ENCODE results near the gene NGFR. TPM values are rescaled to one million over a fixed set of nuclear protein-coding genes. Genes with fewer than 3 reads are reported as not detected.

Gene NGFR
- total RNA-seq, 1 donor from 2014 or later, result 0.53 TPM

DNA sequence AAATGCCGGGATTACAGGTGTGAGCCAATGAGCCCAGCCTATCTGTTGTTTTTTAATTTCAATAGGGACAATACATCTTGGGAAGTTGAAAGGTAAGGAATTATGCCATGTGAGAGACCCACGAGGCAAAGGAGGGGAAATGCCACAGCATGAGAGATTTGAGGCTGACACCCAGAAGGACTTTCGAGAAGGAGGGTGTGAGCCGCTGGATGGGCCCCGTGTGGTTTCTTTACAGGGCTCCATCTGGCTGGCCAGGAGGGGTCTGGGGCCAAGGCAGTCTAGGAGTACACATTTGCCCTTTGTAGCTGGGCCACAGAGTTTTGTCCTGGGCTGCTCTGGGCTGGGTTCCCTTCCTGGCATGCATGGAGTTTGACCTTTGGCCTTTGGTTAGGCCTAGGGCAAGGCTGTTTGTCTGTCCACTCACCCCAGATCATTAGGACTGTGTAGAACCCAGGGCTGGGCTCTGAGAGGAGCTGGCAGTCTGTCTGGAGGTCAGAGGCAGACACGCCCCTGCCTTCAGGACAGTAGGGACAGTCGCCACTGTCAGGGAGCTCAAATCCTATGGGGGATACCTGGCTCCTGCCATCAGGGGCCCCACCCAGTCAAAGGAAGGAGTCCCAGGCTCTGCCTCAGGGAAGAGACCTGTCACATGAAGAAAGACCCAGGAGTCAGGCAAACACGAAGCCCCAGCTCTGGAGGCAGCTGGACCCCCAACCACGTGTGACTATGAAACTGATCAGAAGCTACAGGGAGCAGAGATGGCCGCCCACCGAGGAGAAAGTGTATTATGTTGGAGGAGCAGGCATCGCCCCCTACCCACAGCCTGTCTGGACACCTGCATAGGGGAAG is 56.4 kb downstream of the NGFR start:
- Histone ChIP-seq H3K27me3 (ENCODE audit: control insufficient read depth, insufficient read depth, low read length) (peaks cover 6% of the 10 kb centered on the region), H3K36me3 (ENCODE audit: control insufficient read depth, insufficient read depth, low read length) (no peaks in the 10 kb centered on the region), H3K4me3 (ENCODE audit: low read depth, low read length) (no peak overlapping the region)
- FAIRE-seq, result no peak
- no peak for TF ChIP-seq CTCF (IDR thresholded peaks at IDR 0.05; ENCODE audit: insufficient read depth, low read length, severe bottlenecking)
- no peak for DNase-seq (ENCODE audit: low read depth)

- no peak for TF ChIP-seq CTCF (IDR thresholded peaks at IDR 0.05; ENCODE audit: insufficient read depth, low read length, severe bottlenecking)
- FAIRE-seq (peak; percentile 70), DNase-seq (ENCODE audit: low read depth) (peak; percentile 73)
- no peak overlapping the region for H3K4me3 ChIP-seq (ENCODE audit: low read depth, low read length)
- peaks cover 6% of the 10 kb centered on the region for H3K27me3 ChIP-seq (ENCODE audit: control insufficient read depth, insufficient read depth, low read length)
- no peaks in the 10 kb centered on the region for H3K36me3 ChIP-seq (ENCODE audit: control insufficient read depth, insufficient read depth, low read length)
Observed at GRCh38 chr17:49552070-49552751, 57.1 kb downstream of the NGFR start.

GRCh38 chr17:49553676-49554335 is 58.7 kb downstream of the NGFR start:
- no peaks in the 10 kb centered on the region for H3K36me3 ChIP-seq (ENCODE audit: control insufficient read depth, insufficient read depth, low read length)
- no peak for DNase-seq (ENCODE audit: low read depth)
- no peak overlapping the region for H3K4me3 ChIP-seq (ENCODE audit: low read depth, low read length)
- H3K27me3 ChIP-seq (ENCODE audit: control insufficient read depth, insufficient read depth, low read length), result peaks cover 6% of the 10 kb centered on the region
- TF ChIP-seq CTCF (IDR thresholded peaks at IDR 0.05; ENCODE audit: insufficient read depth, low read length, severe bottlenecking), result no peak
- peak; percentile 52 for FAIRE-seq

DNA sequence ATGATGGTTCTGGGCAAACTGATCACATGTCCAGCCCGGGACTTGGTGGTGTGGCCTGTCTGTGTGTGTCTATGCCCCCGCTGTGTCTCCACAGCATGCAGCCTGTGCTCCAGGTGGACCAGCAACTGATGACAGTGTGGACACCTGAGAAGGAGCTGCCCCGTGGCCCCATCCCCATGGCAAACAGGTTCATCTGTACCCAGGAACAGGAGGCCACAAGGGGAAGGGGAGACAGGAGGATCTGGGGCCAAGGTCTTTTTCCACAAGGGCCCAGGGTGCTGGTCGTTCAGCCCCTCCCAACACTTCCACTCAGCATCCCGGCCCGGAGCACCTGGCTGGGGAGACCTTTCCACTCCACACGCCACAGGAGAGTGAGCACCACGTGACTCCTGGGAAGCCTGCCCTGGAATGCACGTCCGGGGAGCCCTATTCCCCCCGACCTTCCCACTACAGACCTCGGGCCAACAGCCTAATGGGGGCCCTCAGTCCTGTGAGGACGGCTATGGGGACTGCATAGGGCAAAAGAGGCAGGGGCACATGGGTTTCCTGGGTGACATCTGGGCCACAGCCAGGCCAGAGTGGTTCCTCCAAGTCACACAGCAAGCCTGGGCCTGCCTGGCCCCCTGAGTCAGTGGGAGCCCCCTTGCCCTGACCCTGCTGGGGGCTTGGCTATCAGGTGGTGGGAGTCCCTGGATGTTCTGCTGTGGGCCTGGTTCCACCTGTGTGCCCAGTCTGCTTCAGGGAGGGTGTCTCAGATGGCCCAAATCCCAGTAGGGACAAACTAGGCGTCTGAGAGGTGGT is 59.8 kb downstream of the NGFR start:
- H3K27me3 ChIP-seq (ENCODE audit: control insufficient read depth, insufficient read depth, low read length), result peaks cover 6% of the 10 kb centered on the region
- no peaks in the 10 kb centered on the region for H3K36me3 ChIP-seq (ENCODE audit: control insufficient read depth, insufficient read depth, low read length)
- no peak overlapping the region for H3K4me3 ChIP-seq (ENCODE audit: low read depth, low read length)
- peak; percentile 7 for FAIRE-seq
- no peak for DNase-seq (ENCODE audit: low read depth)
- TF ChIP-seq CTCF (IDR thresholded peaks at IDR 0.05; ENCODE audit: insufficient read depth, low read length, severe bottlenecking), result no peak

- H3K27me3 ChIP-seq (ENCODE audit: control insufficient read depth, insufficient read depth, low read length), result peaks cover 6% of the 10 kb centered on the region
- no peak overlapping the region for H3K4me3 ChIP-seq (ENCODE audit: low read depth, low read length)
- DNase-seq (ENCODE audit: low read depth) (no peak), FAIRE-seq (no peak)
- no peak for TF ChIP-seq CTCF (IDR thresholded peaks at IDR 0.05; ENCODE audit: insufficient read depth, low read length, severe bottlenecking)
- no peaks in the 10 kb centered on the region for H3K36me3 ChIP-seq (ENCODE audit: control insufficient read depth, insufficient read depth, low read length)
Observed at GRCh38 chr17:49555495-49556222, 60.6 kb downstream of the NGFR start.

All from bronchial epithelial cell (primary cell).